Smooth muscle cell (in vitro differentiated cells): ENCODE data around the gene LPGAT1. TPM values are rescaled to one million over a fixed set of nuclear protein-coding genes. Genes with fewer than 3 reads are reported as not detected.

Source experiments
- DNase-seq: peaks from one replicate; lab custom pipeline; 2025; ENCODE audit not compliant: unreplicated experiment; lab: John Stamatoyannopoulos, UW
- H2AFZ ChIP-seq: fragments of 200-600 bp; sonication (generic); 2 replicates; pipeline ENCODE4 v1.6.0; 2016; ENCODE audit warnings: antibody characterized with exemption, low read depth, mild to moderate bottlenecking
- H3F3A ChIP-seq: fragments of 200-600 bp; sonication (generic); 2 replicates; pipeline ENCODE4 v1.6.0; 2017; ENCODE audit warnings: antibody characterized with exemption, low read depth
- H3K27ac ChIP-seq: fragments of 200-600 bp; sonication (generic); 2 replicates; pipeline ENCODE4 v1.5.1; 2016; ENCODE audit warnings: low read depth, mild to moderate bottlenecking
- H3K27me3 ChIP-seq: fragments of 200-600 bp; sonication (generic); 2 replicates; pipeline ENCODE4 v1.6.1; 2016; ENCODE audit warnings: low read depth, mild to moderate bottlenecking
- H3K36me3 ChIP-seq: fragments of 200-600 bp; sonication (generic); 2 replicates; pipeline ENCODE4 v1.5.1; 2016; ENCODE audit warnings: low read depth
- H3K4me1 ChIP-seq: fragments of 200-600 bp; sonication (generic); 2 replicates; pipeline ENCODE4 v1.5.1; 2016; ENCODE audit warnings: low read depth
- H3K4me2 ChIP-seq: fragments of 200-600 bp; sonication (generic); 2 replicates; pipeline ENCODE4 v1.6.0; 2016; ENCODE audit warnings: mild to moderate bottlenecking
- H3K4me3 ChIP-seq: fragments of 200-600 bp; sonication (generic); 2 replicates; pipeline ENCODE4 v1.5.1; 2016; ENCODE audit warnings: mild to moderate bottlenecking
- H3K79me2 ChIP-seq: fragments of 200-600 bp; sonication (generic); 2 replicates; pipeline ENCODE4 v1.6.0; 2016; ENCODE audit warnings: low read depth, mild to moderate bottlenecking
- H3K9ac ChIP-seq: fragments of 200-600 bp; sonication (generic); 2 replicates; pipeline ENCODE4 v1.6.0; 2016; ENCODE audit warnings: low read depth
- H3K9me3 ChIP-seq: fragments of 200-600 bp; sonication (generic); replicated peaks from 2 replicates; pipeline ENCODE4 v1.5.1; 2016; ENCODE audit warnings: low read depth
- H4K20me1 ChIP-seq: fragments of 200-600 bp; sonication (generic); 2 replicates; pipeline ENCODE4 v1.6.0; 2016; ENCODE audit warnings: low read depth
- CTCF ChIP-seq: fragments of 200-600 bp; sonication (generic); IDR thresholded peaks from 2 replicates; pipeline ENCODE4 v1.5.1; 2017; ENCODE audit warnings: borderline replicate concordance, mild to moderate bottlenecking, antibody characterized with exemption; ENCODE audit not compliant: insufficient read depth, poor library complexity, severe bottlenecking
- WGBS: methylation state at CpG from one replicate; pipeline ENCODE4 v1.1.7; 2016; ENCODE audit warnings: low lambda C conversion rate; 5-methylcytosine and 5-hydroxymethylcytosine counted together
- polyA plus RNA-seq: library from polyadenylated mRNA; unstranded; fragments of >200 nt; fragmentation: Nextera tagmentation; extraction: Ambion mirVana; gene quantifications from 2 replicates; pipeline ENCODE4 v1.2.1, GENCODE V29; 2016
- total RNA-seq: library from RNA; depleted of rRNA; stranded (reverse); fragments of >200 nt; gene quantifications from 2 replicates; pipeline ENCODE4 v1.2.3, GENCODE V29; 2014

LPGAT1 gene
- total and polyA plus RNA-seq, 2 experiments from 2014 or later, result 12.0 to 39.7 TPM

- Histone ChIP-seq H2AFZ (no peak overlapping the region), H3K9ac (no peak overlapping the region), H3F3A (peaks cover 3% of the 10 kb centered on the region), H3K79me2 (no peaks in the 10 kb centered on the region), H3K9me3 (no peaks in the 10 kb centered on the region), H3K27ac (no peak overlapping the region), H3K4me2 (no peak overlapping the region), H3K4me1 (no peaks in the 10 kb centered on the region), H3K36me3 (no peaks in the 10 kb centered on the region), H3K27me3 (no peaks in the 10 kb centered on the region), H3K4me3 (no peak overlapping the region), H4K20me1 (no peaks in the 10 kb centered on the region)
- TF ChIP-seq CTCF, result no peak
- WGBS, result 79% methylated on average over 9 of the region's 9 CpGs
- no peak for DNase-seq
Observed at GRCh38 chr1:211741116-211741515, 89.4 kb downstream of the LPGAT1 start.

- Histone ChIP-seq H3F3A (peaks cover 3% of the 10 kb centered on the region), H4K20me1 (no peaks in the 10 kb centered on the region), H3K36me3 (no peaks in the 10 kb centered on the region), H3K27ac (no peak overlapping the region), H2AFZ (no peak overlapping the region), H3K4me1 (peaks cover 3% of the 10 kb centered on the region), H3K27me3 (no peaks in the 10 kb centered on the region), H3K79me2 (no peaks in the 10 kb centered on the region), H3K4me2 (no peak overlapping the region), H3K4me3 (no peak overlapping the region), H3K9ac (no peak overlapping the region), H3K9me3 (no peaks in the 10 kb centered on the region)
- no peak for DNase-seq
- no peak for TF ChIP-seq CTCF
- WGBS, result 96% methylated on average over 6 of the region's 6 CpGs
Observed at GRCh38 chr1:211739671-211740411, 90.7 kb downstream of the LPGAT1 start.

- Histone ChIP-seq H3K27me3 (no peaks in the 10 kb centered on the region), H3K79me2 (no peaks in the 10 kb centered on the region), H3K9me3 (no peaks in the 10 kb centered on the region), H3K27ac (no peak overlapping the region), H2AFZ (no peak overlapping the region), H4K20me1 (no peaks in the 10 kb centered on the region), H3F3A (peaks cover 3% of the 10 kb centered on the region), H3K36me3 (no peaks in the 10 kb centered on the region), H3K4me1 (peaks cover 3% of the 10 kb centered on the region), H3K9ac (no peak overlapping the region), H3K4me3 (no peak overlapping the region), H3K4me2 (no peak overlapping the region)
- no peak for DNase-seq
- WGBS, result 46% methylated on average over 2 of the region's 2 CpGs
- no peak for TF ChIP-seq CTCF
Observed at GRCh38 chr1:211738691-211739301, 91.8 kb downstream of the LPGAT1 start.
